Measurements from ENCODE around the gene CLDN11. TPM values are rescaled to one million over a fixed set of nuclear protein-coding genes. Genes with fewer than 3 reads are reported as not detected.

The CLDN11 gene
- polyA plus RNA-seq, 1 donor from 2014 or later = 0.98 TPM

DNA sequence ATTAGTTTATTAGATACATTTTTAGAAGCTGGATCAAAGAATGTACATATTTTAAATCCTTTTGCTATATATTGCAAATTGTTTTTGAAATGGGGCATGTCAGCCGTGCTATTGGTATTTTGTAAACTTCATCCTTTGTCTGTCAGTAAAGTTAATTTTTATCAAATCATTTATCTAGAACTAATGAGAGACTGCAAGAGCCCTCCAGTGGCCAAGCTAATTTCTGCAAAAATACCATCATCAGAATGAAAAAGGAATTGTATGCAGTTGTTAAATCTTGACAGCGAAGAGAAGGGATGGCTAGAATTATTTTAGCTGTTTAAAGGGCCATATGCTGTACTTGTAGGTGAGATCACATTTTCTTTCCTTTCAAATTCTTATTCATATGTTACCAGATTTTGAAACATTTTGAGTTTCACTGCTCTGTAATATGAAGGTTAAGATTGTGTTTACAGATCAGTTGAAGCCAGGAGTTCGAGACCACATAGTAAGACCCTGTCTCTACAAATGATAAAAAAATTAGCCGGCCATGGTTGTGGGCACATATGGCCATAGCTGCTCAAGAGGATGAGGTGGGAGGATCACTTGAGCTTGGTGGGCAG, 8.1 kb upstream of the CLDN11 start:
- Histone ChIP-seq H3K27me3 (ENCODE audit: insufficient read depth, low read depth, low read length) (no peaks in the 10 kb centered on the region), H4K20me1 (ENCODE audit: insufficient read depth) (no peaks in the 10 kb centered on the region), H3K4me2 (ENCODE audit: low read length) (no peak overlapping the region), H3K9me3 (ENCODE audit: low read length) (no peaks in the 10 kb centered on the region), H3K36me3 (ENCODE audit: insufficient read depth, low read length) (no peaks in the 10 kb centered on the region), H3K9ac (ENCODE audit: low read length) (no peak overlapping the region), H3K9me2 (ENCODE audit: insufficient read depth, low read length) (no peaks in the 10 kb centered on the region), H3K79me2 (replicated peaks; ENCODE audit: insufficient read depth, low read length) (no peaks in the 10 kb centered on the region), H2AFZ (ENCODE audit: low read depth, low read length) (no peak overlapping the region), H3K27ac (ENCODE audit: low read length) (no peak overlapping the region), H3K4me3 (ENCODE audit: low read length) (no peak overlapping the region), H3F3A (ENCODE audit: insufficient read depth, low read length, poor library complexity, severe bottlenecking) (no peaks in the 10 kb centered on the region)
- no peak for TF ChIP-seq TAF1 (IDR thresholded peaks at IDR 0.05; ENCODE audit: low read depth)
- no peak for TF ChIP-seq EP300 (conservative IDR thresholded peaks at IDR 0.05; ENCODE audit: poor library complexity, severe bottlenecking)
- TF ChIP-seq MXI1 (conservative IDR thresholded peaks at IDR 0.05; ENCODE audit: poor library complexity, severe bottlenecking) = no peak
- TF ChIP-seq EZH2 (IDR thresholded peaks at IDR 0.05; ENCODE audit: borderline replicate concordance, insufficient read depth, low read length, poor library complexity, severe bottlenecking) = no peak
- peak; percentile 61 for TF ChIP-seq RAD21 (conservative IDR thresholded peaks at IDR 0.05)
- no peak for TF ChIP-seq REST (IDR thresholded peaks at IDR 0.05; ENCODE audit: borderline replicate concordance)
- TF ChIP-seq SMC3 (conservative IDR thresholded peaks at IDR 0.05; ENCODE audit: poor library complexity) = peak; percentile 69
- TF ChIP-seq, protein P1, sequence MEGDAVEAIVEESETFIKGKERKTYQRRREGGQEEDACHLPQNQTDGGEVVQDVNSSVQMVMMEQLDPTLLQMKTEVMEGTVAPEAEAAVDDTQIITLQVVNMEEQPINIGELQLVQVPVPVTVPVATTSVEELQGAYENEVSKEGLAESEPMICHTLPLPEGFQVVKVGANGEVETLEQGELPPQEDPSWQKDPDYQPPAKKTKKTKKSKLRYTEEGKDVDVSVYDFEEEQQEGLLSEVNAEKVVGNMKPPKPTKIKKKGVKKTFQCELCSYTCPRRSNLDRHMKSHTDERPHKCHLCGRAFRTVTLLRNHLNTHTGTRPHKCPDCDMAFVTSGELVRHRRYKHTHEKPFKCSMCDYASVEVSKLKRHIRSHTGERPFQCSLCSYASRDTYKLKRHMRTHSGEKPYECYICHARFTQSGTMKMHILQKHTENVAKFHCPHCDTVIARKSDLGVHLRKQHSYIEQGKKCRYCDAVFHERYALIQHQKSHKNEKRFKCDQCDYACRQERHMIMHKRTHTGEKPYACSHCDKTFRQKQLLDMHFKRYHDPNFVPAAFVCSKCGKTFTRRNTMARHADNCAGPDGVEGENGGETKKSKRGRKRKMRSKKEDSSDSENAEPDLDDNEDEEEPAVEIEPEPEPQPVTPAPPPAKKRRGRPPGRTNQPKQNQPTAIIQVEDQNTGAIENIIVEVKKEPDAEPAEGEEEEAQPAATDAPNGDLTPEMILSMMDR (IDR thresholded peaks at IDR 0.05; ENCODE audit: poor library complexity, severe bottlenecking) = peak; percentile 62

- Histone ChIP-seq H3K36me3 (ENCODE audit: insufficient read depth, low read length) (no peaks in the 10 kb centered on the region), H3F3A (ENCODE audit: insufficient read depth, low read length, poor library complexity, severe bottlenecking) (no peaks in the 10 kb centered on the region), H2AFZ (ENCODE audit: low read depth, low read length) (no peak overlapping the region), H4K20me1 (ENCODE audit: insufficient read depth) (no peaks in the 10 kb centered on the region), H3K27me3 (ENCODE audit: insufficient read depth, low read depth, low read length) (peaks cover 16% of the 10 kb centered on the region), H3K9me3 (ENCODE audit: low read length) (no peaks in the 10 kb centered on the region), H3K9me2 (ENCODE audit: insufficient read depth, low read length) (no peaks in the 10 kb centered on the region), H3K27ac (ENCODE audit: low read length) (no peak overlapping the region), H3K4me2 (ENCODE audit: low read length) (no peak overlapping the region), H3K9ac (ENCODE audit: low read length) (no peak overlapping the region), H3K79me2 (replicated peaks; ENCODE audit: insufficient read depth, low read length) (no peaks in the 10 kb centered on the region), H3K4me3 (ENCODE audit: low read length) (no peak overlapping the region)
- TF ChIP-seq RAD21 (conservative IDR thresholded peaks at IDR 0.05) (no peak), EP300 (conservative IDR thresholded peaks at IDR 0.05; ENCODE audit: poor library complexity, severe bottlenecking) (no peak), POLR2AphosphoS5 (IDR thresholded peaks at IDR 0.05) (no peak), REST (IDR thresholded peaks at IDR 0.05; ENCODE audit: borderline replicate concordance) (no peak), TAF1 (IDR thresholded peaks at IDR 0.05; ENCODE audit: low read depth) (no peak), EZH2 (IDR thresholded peaks at IDR 0.05; ENCODE audit: borderline replicate concordance, insufficient read depth, low read length, poor library complexity, severe bottlenecking) (no peak), MXI1 (conservative IDR thresholded peaks at IDR 0.05; ENCODE audit: poor library complexity, severe bottlenecking) (no peak), SMC3 (conservative IDR thresholded peaks at IDR 0.05; ENCODE audit: poor library complexity) (no peak)
- TF ChIP-seq, protein P1 (IDR thresholded peaks at IDR 0.05; ENCODE audit: poor library complexity, severe bottlenecking) = no peak
These were observed 5.4 kb upstream of the CLDN11 start for GRCh38 chr3:170413291-170413690.
